GM21423 (cell line): Measurements from ENCODE around the gene RAB7A.

ENCODE experiments used
- ATAC-seq: cut with Tn5 transposase; IDR thresholded peaks from one replicate; pipeline ENCODE4 v1.9.1; 2021; ENCODE audit warnings: mild to moderate bottlenecking, moderate library complexity; ENCODE audit not compliant: unreplicated experiment

Gene RAB7A

GRCh38 chr3:128786434-128787020 is 60.5 kb downstream of the RAB7A start:
- ATAC-seq = no peak

- ATAC-seq = peak; percentile 48
Observed at GRCh38 chr3:128787256-128788253, 61.6 kb downstream of the RAB7A start.

GRCh38 chr3:128788268-128788869 is 62.4 kb downstream of the RAB7A start:
- ATAC-seq = no peak

GRCh38 chr3:128794067-128794768 is 68.2 kb downstream of the RAB7A start:
- no peak for ATAC-seq

- peak; percentile 82 for ATAC-seq
Observed at GRCh38 chr3:128794770-128795649, 69.0 kb downstream of the RAB7A start.

GRCh38 chr3:128799653-128800052 is 73.7 kb downstream of the RAB7A start:
- no peak for ATAC-seq

GRCh38 chr3:128800241-128801187 is 74.5 kb downstream of the RAB7A start:
- ATAC-seq = no peak

GRCh38 chr3:128801779-128802380 is 75.9 kb downstream of the RAB7A start:
- ATAC-seq = no peak

GRCh38 chr3:128803307-128803706 is 77.3 kb downstream of the RAB7A start:
- ATAC-seq = no peak

GRCh38 chr3:128804017-128804810 is 78.2 kb downstream of the RAB7A start:
- peak; percentile 77 for ATAC-seq

GRCh38 chr3:128804811-128805155 is 78.8 kb downstream of the RAB7A start:
- no peak for ATAC-seq

GRCh38 chr3:128805772-128806171 is 79.8 kb downstream of the RAB7A start:
- no peak for ATAC-seq

GRCh38 chr3:128806588-128806987 is 80.6 kb downstream of the RAB7A start:
- ATAC-seq = no peak

- ATAC-seq = no peak
Observed at GRCh38 chr3:128807186-128807830, 81.3 kb downstream of the RAB7A start.

GRCh38 chr3:128808672-128809071 is 82.7 kb downstream of the RAB7A start:
- no peak for ATAC-seq

- ATAC-seq = no peak
Observed at GRCh38 chr3:128813097-128813496, 87.1 kb downstream of the RAB7A start.

- no peak for ATAC-seq
Observed at GRCh38 chr3:128814060-128814459, 88.1 kb downstream of the RAB7A start.
